ENCODE measurements around the gene DMAP1. TPM values are rescaled to one million over a fixed set of nuclear protein-coding genes. Genes with fewer than 3 reads are reported as not detected.

DMAP1 gene
- total RNA-seq, 2 experiments from 2014 or later: 53.4 to 56.9 TPM

- DNase-seq: peak in 1 of 14 experiments; percentile 6
- H3K36me3 Mint-ChIP-seq (ENCODE audit: low read depth): peaks cover 6% of the 10 kb centered on the region
- H3K27ac Mint-ChIP-seq: no peak overlapping the region
- H3K4me3 ChIP-seq (ENCODE audit: low read length): no peak overlapping the region
- peaks cover 21% of the 10 kb centered on the region for H3K4me1 Mint-ChIP-seq (ENCODE audit: low read depth)
- no peak overlapping the region for H3K27ac ChIP-seq (ENCODE audit: low read depth in 1 of 2, low read length in 2 of 2)
- CTCF ChIA-PET: no interaction called here
- POLR2A ChIA-PET: no interaction called here
- H3K4me3 Mint-ChIP-seq: no peak overlapping the region
- ATAC-seq (ENCODE audit: poor library complexity): no peak
- H3K9me3 ChIP-seq (ENCODE audit: control insufficient read depth in 1 of 2, insufficient read depth in 1 of 2, low read length in 2 of 2): no peaks in the 10 kb centered on the region
- TF ChIP-seq CTCF (IDR thresholded peaks at IDR 0.05): no peak
- H3K36me3 ChIP-seq (ENCODE audit: insufficient read depth, low read length): peaks cover 9% of the 10 kb centered on the region
- no peaks in the 10 kb centered on the region for H3K27me3 ChIP-seq (ENCODE audit: control insufficient read depth in 1 of 2, insufficient read depth in 2 of 2, low read length in 2 of 2)
- no peaks in the 10 kb centered on the region for H3K27me3 Mint-ChIP-seq
- H3K9me3 Mint-ChIP-seq: no peaks in the 10 kb centered on the region
- H3K4me1 ChIP-seq (ENCODE audit: insufficient read depth, low read length): peaks cover 8% of the 10 kb centered on the region
- intact Hi-C loops (cut with DNase I, micrococcal nuclease): no loop called here
Observed at GRCh38 chr1:44261171-44261817, 48.0 kb downstream of the DMAP1 start.

DNA sequence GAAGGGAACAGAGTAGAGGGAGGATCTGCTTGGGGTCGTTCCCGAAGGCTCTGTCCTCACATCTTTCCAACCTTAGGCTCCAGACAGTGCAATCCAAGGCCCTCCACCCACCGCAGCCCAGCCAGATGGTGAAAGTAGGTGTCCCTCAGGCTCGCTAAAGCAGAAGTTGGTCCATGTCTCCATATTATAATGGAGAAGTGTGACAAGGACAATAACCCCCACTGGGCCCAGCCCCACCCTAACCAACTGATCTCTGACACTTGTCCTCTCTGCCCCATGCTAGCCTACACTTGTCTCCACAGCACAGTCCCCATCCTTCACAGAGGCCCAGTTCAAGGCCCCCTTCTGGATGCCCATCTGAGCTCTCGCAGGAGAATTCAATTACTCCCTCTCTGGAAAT, 48.7 kb downstream of the DMAP1 start:
- Histone ChIP-seq H3K27me3 (ENCODE audit: control insufficient read depth in 1 of 2, insufficient read depth in 2 of 2, low read length in 2 of 2) (no peaks in the 10 kb centered on the region), H3K36me3 (ENCODE audit: insufficient read depth, low read length) (peaks cover 6% of the 10 kb centered on the region), H3K4me1 (ENCODE audit: insufficient read depth, low read length) (peaks cover 8% of the 10 kb centered on the region), H3K9me3 (ENCODE audit: control insufficient read depth in 1 of 2, insufficient read depth in 1 of 2, low read length in 2 of 2) (no peaks in the 10 kb centered on the region), H3K27ac (ENCODE audit: low read depth in 1 of 2, low read length in 2 of 2) (no peak overlapping the region), H3K4me3 (ENCODE audit: low read length) (no peak overlapping the region)
- intact Hi-C loops (cut with DNase I, micrococcal nuclease): no loop called here
- DNase-seq: no peak
- no peak for ATAC-seq (ENCODE audit: poor library complexity)
- ChIA-PET POLR2A (no interaction called here), CTCF (no interaction called here)
- no peaks in the 10 kb centered on the region for H3K27me3 Mint-ChIP-seq
- no peaks in the 10 kb centered on the region for H3K9me3 Mint-ChIP-seq
- H3K27ac Mint-ChIP-seq: no peak overlapping the region
- TF ChIP-seq CTCF (IDR thresholded peaks at IDR 0.05): no peak
- H3K4me1 Mint-ChIP-seq (ENCODE audit: low read depth): peaks cover 21% of the 10 kb centered on the region
- H3K36me3 Mint-ChIP-seq (ENCODE audit: low read depth): peaks cover 6% of the 10 kb centered on the region
- no peak overlapping the region for H3K4me3 Mint-ChIP-seq

DNA sequence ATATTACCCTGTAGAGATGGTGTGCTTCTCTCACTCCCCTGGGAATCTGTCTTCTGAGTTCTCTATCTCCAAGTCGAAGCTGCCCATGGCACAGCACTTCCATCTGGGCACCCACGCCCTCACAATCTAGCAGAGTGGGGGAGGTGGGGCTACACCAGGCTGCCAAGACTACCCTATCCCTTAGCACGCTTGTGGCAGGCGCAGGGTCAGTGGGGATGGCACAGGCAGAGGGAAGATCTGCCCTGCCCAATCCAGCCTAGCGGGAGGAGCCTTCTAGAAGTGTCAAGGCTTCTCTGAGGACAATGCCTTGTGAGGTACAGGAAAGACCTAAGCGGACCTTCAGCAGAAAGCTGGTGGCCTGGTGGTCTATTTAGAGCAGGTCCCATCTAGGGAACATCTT, 49.1 kb downstream of the DMAP1 start:
- ATAC-seq (ENCODE audit: poor library complexity) (no peak), DNase-seq (no peak)
- CTCF ChIA-PET: no interaction called here
- H3K4me1 ChIP-seq (ENCODE audit: insufficient read depth, low read length): peaks cover 8% of the 10 kb centered on the region
- H3K27me3 ChIP-seq (ENCODE audit: control insufficient read depth in 1 of 2, insufficient read depth in 2 of 2, low read length in 2 of 2): no peaks in the 10 kb centered on the region
- H3K9me3 ChIP-seq (ENCODE audit: control insufficient read depth in 1 of 2, insufficient read depth in 1 of 2, low read length in 2 of 2): no peaks in the 10 kb centered on the region
- H3K27ac ChIP-seq (ENCODE audit: low read depth in 1 of 2, low read length in 2 of 2): no peak overlapping the region
- no peak overlapping the region for H3K27ac Mint-ChIP-seq
- no peaks in the 10 kb centered on the region for H3K27me3 Mint-ChIP-seq
- H3K4me3 ChIP-seq (ENCODE audit: low read length): no peak overlapping the region
- POLR2A ChIA-PET: no interaction called here
- H3K9me3 Mint-ChIP-seq: no peaks in the 10 kb centered on the region
- no peak for TF ChIP-seq CTCF (IDR thresholded peaks at IDR 0.05)
- intact Hi-C loops (cut with DNase I, micrococcal nuclease): no loop called here
- H3K4me3 Mint-ChIP-seq: no peak overlapping the region
- peaks cover 21% of the 10 kb centered on the region for H3K4me1 Mint-ChIP-seq (ENCODE audit: low read depth)
- H3K36me3 ChIP-seq (ENCODE audit: insufficient read depth, low read length): peaks cover 4% of the 10 kb centered on the region
- H3K36me3 Mint-ChIP-seq (ENCODE audit: low read depth): peaks cover 6% of the 10 kb centered on the region

Data from CD4-positive, alpha-beta T cell (primary cell).